ENCODE results near the gene NUP160. TPM values are rescaled to one million over a fixed set of nuclear protein-coding genes. Genes with fewer than 3 reads are reported as not detected.

NUP160 gene, protein sequence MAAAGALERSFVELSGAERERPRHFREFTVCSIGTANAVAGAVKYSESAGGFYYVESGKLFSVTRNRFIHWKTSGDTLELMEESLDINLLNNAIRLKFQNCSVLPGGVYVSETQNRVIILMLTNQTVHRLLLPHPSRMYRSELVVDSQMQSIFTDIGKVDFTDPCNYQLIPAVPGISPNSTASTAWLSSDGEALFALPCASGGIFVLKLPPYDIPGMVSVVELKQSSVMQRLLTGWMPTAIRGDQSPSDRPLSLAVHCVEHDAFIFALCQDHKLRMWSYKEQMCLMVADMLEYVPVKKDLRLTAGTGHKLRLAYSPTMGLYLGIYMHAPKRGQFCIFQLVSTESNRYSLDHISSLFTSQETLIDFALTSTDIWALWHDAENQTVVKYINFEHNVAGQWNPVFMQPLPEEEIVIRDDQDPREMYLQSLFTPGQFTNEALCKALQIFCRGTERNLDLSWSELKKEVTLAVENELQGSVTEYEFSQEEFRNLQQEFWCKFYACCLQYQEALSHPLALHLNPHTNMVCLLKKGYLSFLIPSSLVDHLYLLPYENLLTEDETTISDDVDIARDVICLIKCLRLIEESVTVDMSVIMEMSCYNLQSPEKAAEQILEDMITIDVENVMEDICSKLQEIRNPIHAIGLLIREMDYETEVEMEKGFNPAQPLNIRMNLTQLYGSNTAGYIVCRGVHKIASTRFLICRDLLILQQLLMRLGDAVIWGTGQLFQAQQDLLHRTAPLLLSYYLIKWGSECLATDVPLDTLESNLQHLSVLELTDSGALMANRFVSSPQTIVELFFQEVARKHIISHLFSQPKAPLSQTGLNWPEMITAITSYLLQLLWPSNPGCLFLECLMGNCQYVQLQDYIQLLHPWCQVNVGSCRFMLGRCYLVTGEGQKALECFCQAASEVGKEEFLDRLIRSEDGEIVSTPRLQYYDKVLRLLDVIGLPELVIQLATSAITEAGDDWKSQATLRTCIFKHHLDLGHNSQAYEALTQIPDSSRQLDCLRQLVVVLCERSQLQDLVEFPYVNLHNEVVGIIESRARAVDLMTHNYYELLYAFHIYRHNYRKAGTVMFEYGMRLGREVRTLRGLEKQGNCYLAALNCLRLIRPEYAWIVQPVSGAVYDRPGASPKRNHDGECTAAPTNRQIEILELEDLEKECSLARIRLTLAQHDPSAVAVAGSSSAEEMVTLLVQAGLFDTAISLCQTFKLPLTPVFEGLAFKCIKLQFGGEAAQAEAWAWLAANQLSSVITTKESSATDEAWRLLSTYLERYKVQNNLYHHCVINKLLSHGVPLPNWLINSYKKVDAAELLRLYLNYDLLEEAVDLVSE (N-terminal part only)
- polyA plus RNA-seq (2011; rRNA removed) (70.4 and 77.2 TPM in 2 replicates), polyA plus RNA-seq (2017; fragmentation: RNase III; extraction: RNeasy Plus Mini Kit Qiagen cat#74134 plus additional on column Dnase treatment) (34.9 to 39.3 TPM (median 36.2 TPM) in 3 replicates), polyA minus RNA-seq (2011; rRNA and poly(A)+ RNA removed) (75.4 and 78.0 TPM in 2 replicates)
- 18.4 and 21.3 TPM in 2 replicates for polyA plus RNA-seq (2012; cell fraction: cytosol; rRNA removed)
- 20.4 and 30.6 TPM in 2 replicates for polyA plus RNA-seq (2012; cell fraction: nucleus; rRNA removed)

DNA sequence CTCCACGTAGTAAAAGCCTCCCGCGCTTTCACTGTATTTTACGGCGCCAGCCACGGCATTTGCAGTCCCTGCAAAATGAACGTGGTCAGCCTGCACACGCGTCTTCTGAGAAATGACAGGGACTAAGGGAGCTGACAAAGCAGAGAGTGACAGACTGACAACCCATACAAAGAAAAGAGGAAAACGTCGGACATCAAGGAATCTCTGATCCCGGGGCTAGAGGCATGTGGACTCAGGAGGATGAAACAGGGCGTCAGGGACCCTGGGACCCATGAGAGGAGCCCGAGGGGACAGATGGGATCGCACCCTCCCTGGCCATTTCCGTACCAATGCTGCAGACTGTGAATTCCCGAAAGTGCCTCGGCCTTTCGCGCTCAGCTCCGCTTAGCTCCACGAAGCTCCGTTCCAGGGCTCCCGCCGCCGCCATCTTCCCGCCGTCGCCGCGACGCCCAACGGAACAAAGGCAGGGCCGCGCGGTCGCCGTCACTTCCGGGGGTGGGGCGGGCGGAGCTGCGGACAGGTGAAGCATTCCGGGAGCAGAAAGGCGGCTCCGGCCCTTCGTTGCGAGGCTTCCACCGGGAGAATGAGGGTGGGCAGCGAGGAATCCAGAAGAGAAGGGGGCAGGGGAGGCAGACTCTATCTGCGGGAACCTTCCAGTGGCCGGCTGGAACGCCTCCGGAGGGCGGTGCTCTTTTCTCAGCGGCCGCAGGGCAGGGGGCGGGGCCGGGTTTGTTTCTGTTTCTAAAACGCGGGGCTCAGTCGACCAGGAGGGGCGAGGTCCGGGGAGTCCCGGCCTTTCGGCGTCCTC, at the start of gene NUP160:
TSS of gene NUP160 (minus strand) at position 459 of the 808 bp plus-strand sequence. CDS start at position 427, 32 bp downstream.
- FAIRE-seq, result no peak
- POLR2A ChIA-PET, result interaction anchor here (0.7 to 1.1 kb wide), 4 partner anchors 8 to 92 kb away, joined by 3 to 7 read pairs (median 4); no protein-coding TSS in a partner anchor
- no peaks in the 10 kb centered on the region for H3K9me3 ChIP-seq
- CTCF ChIA-PET, result interaction anchor here (0.7 to 1.0 kb wide), 4 partner anchors 8 to 1064 kb away, joined by 3 to 5 read pairs (median 3); no protein-coding TSS in a partner anchor
- H3K4me2 ChIP-seq, result peak within 1 kb of the TSS; percentile 97
- TF ChIP-seq JUN (IDR thresholded peaks at IDR 0.05) (peak in 1 of 2 experiments; percentile 80; a peak in 3 of 5 replicates), JUNB (IDR thresholded peaks at IDR 0.05) (no peak), KDM5A (IDR thresholded peaks at IDR 0.05) (peak; percentile 95), NPAS2 (CRISPR knock-in tag; IDR thresholded peaks at IDR 0.05; ENCODE audit: borderline replicate concordance) (no peak), FOXS1 (CRISPR knock-in tag; IDR thresholded peaks at IDR 0.05) (no peak), PHF8 (IDR thresholded peaks at IDR 0.05; ENCODE audit: borderline replicate concordance, low read depth) (peak; percentile 84), POLR2A (IDR thresholded peaks at IDR 0.05; ENCODE audit: low read length) (peak; percentile 92), GATA3 (IDR thresholded peaks at IDR 0.05; ENCODE audit: borderline replicate concordance) (0 out of 2 replicates have a peak, but pooled peaks have one; percentile 10), CBX8 (IDR thresholded peaks at IDR 0.05) (no peak), TFCP2L1 (CRISPR knock-in tag; IDR thresholded peaks at IDR 0.05) (0 out of 2 replicates have a peak, but pooled peaks have one; percentile 5)
- TF ChIP-seq, protein P1, sequence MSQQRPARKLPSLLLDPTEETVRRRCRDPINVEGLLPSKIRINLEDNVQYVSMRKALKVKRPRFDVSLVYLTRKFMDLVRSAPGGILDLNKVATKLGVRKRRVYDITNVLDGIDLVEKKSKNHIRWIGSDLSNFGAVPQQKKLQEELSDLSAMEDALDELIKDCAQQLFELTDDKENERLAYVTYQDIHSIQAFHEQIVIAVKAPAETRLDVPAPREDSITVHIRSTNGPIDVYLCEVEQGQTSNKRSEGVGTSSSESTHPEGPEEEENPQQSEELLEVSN (IDR thresholded peaks at IDR 0.05; ENCODE audit: borderline replicate concordance, low read depth), result peak; percentile 89
- TF ChIP-seq, protein P2, sequence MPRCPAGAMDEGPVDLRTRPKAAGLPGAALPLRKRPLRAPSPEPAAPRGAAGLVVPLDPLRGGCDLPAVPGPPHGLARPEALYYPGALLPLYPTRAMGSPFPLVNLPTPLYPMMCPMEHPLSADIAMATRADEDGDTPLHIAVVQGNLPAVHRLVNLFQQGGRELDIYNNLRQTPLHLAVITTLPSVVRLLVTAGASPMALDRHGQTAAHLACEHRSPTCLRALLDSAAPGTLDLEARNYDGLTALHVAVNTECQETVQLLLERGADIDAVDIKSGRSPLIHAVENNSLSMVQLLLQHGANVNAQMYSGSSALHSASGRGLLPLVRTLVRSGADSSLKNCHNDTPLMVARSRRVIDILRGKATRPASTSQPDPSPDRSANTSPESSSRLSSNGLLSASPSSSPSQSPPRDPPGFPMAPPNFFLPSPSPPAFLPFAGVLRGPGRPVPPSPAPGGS (IDR thresholded peaks at IDR 0.05), result peak; percentile 75; the same call in 1 of the 3 replicates
- TF ChIP-seq, protein P3, sequence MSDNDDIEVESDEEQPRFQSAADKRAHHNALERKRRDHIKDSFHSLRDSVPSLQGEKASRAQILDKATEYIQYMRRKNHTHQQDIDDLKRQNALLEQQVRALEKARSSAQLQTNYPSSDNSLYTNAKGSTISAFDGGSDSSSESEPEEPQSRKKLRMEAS (IDR thresholded peaks at IDR 0.05), result peak; percentile 92
- peak; percentile 73 to 79 for DNase-seq (ENCODE audit: low read depth in 1 of 2, low spot score in 1 of 2)
- H3K4me1 ChIP-seq, result peaks cover 32% of the 10 kb centered on the region
- peak within 1 kb of the TSS; percentile 95 to 97 for H3K27ac ChIP-seq
- WGBS (ENCODE audit: missing lambda C conversion rate), result 2% methylated on average over 26 of the region's 66 CpGs
- peak; percentile 93 to 94 for ATAC-seq
- H3K4me3 ChIP-seq, result peak within 1 kb of the TSS; percentile 99

DNA sequence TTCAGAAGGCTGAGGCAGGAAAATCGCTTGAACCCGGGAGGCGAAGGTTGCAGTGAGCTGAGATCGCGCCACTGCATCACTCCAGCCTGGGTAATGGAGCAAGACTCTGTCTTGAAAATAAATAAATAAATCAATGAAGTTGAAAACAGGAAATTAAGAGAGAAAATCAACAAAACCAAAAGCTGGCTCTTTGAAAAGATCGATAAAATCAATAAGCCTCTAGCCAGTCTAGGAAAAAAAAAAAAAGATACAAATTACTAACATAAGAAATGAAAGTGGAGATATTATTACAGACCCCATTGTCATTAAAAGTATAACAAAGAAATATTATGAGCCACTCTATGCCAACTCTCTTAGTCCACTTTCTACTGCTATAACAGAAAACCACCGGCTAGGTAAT, 48.0 kb upstream of the NUP160 start:
- TF ChIP-seq ZSCAN20 (CRISPR knock-in tag; IDR thresholded peaks at IDR 0.05), result no peak
- no peak for TF ChIP-seq JUN (IDR thresholded peaks at IDR 0.05)
- TF ChIP-seq CHD4 (IDR thresholded peaks at IDR 0.05; ENCODE audit: borderline replicate concordance), result no peak
- Histone ChIP-seq H3K27ac (no peak overlapping the region), H3K4me2 (no peak overlapping the region), H3K4me1 (no peaks in the 10 kb centered on the region), H3K4me3 (no peak overlapping the region), H3K9me3 (no peaks in the 10 kb centered on the region)
- 89% methylated on average over 7 of the region's 7 CpGs for WGBS (ENCODE audit: missing lambda C conversion rate)
- POLR2A ChIA-PET, result no interaction called here
- CTCF ChIA-PET, result interaction anchor here (0.8 kb wide), 1 partner anchor 18 kb away, joined by 3 read pairs; no protein-coding TSS in a partner anchor
- DNase-seq (ENCODE audit: low read depth in 1 of 2, low spot score in 1 of 2) (no peak), ATAC-seq (no peak), FAIRE-seq (no peak)

Measured in A549 (cell line).